Hepatocyte (in vitro differentiated cells): ENCODE data around the gene TMEM117. TPM values are rescaled to one million over a fixed set of nuclear protein-coding genes. Genes with fewer than 3 reads are reported as not detected.
"Not testable (repeated sequence)": the region's sequence is repeated elsewhere in the genome, so short reads cannot be mapped to it uniquely, and the experiment has no call there.

Experiments used
- DNase-seq: peaks from one replicate; pipeline ENCODE4 v3.0.0-alpha.2; 2016; ENCODE audit warnings: low spot score
- H2AFZ ChIP-seq: fragments of 200-600 bp; sonication (generic); 2 replicates; pipeline ENCODE4 v1.6.0; 2016; ENCODE audit warnings: antibody characterized with exemption, mild to moderate bottlenecking
- H3K27ac ChIP-seq: fragments of 200-600 bp; sonication (generic); 2 replicates; pipeline ENCODE4 v1.5.1; 2016; ENCODE audit warnings: mild to moderate bottlenecking
- H3K27me3 ChIP-seq: fragments of 200-600 bp; sonication (generic); 2 replicates; pipeline ENCODE4 v1.6.1; 2016
- H3K36me3 ChIP-seq: fragments of 200-600 bp; sonication (generic); replicated peaks from 2 replicates; pipeline ENCODE4 v1.5.1; 2016; ENCODE audit warnings: low read depth; ENCODE audit not compliant: insufficient read depth
- H3K4me1 ChIP-seq: fragments of 200-600 bp; sonication (generic); 2 replicates; pipeline ENCODE4 v1.5.1; 2016; ENCODE audit warnings: mild to moderate bottlenecking, moderate library complexity; ENCODE audit not compliant: insufficient read depth
- H3K4me2 ChIP-seq: fragments of 200-600 bp; sonication (generic); 2 replicates; pipeline ENCODE4 v1.6.0; 2016
- H3K4me3 ChIP-seq: fragments of 200-600 bp; sonication (generic); 2 replicates; pipeline ENCODE4 v1.5.1; 2016; ENCODE audit warnings: mild to moderate bottlenecking
- H3K79me2 ChIP-seq: fragments of 200-600 bp; sonication (generic); 2 replicates; pipeline ENCODE4 v1.6.0; 2017; ENCODE audit warnings: mild to moderate bottlenecking
- H3K9me2 ChIP-seq: fragments of 200-600 bp; sonication (generic); replicated peaks from 2 replicates; pipeline ENCODE4 v1.6.0; 2017; ENCODE audit warnings: mild to moderate bottlenecking; ENCODE audit not compliant: insufficient read depth
- H3K9me3 ChIP-seq: fragments of 200-600 bp; sonication (generic); 2 replicates; pipeline ENCODE4 v1.5.1; 2016; ENCODE audit warnings: low read depth, mild to moderate bottlenecking
- H4K20me1 ChIP-seq: fragments of 200-600 bp; sonication (generic); 2 replicates; pipeline ENCODE4 v1.6.0; 2016; ENCODE audit warnings: mild to moderate bottlenecking; ENCODE audit not compliant: insufficient read depth, poor library complexity, severe bottlenecking
- CTCF ChIP-seq: fragments of 200-600 bp; sonication (generic); IDR thresholded peaks from 2 replicates; pipeline ENCODE4 v1.5.1; 2016; ENCODE audit warnings: antibody characterized with exemption, mild to moderate bottlenecking; ENCODE audit not compliant: poor library complexity
- EZH2 ChIP-seq: fragments of 200-600 bp; sonication (generic); IDR thresholded peaks from 2 replicates; pipeline ENCODE4 v1.6.1; 2016; ENCODE audit warnings: antibody characterized with exemption, mild to moderate bottlenecking, borderline replicate concordance
- EZH2phosphoT487 ChIP-seq: fragments of 200-600 bp; sonication (generic); IDR thresholded peaks from one replicate; pipeline ENCODE4 v1.6.1; 2018; ENCODE audit warnings: antibody characterized with exemption, mild to moderate bottlenecking, low read depth, moderate library complexity; ENCODE audit not compliant: unreplicated experiment, severe bottlenecking
- whole genome bisulfite sequencing: methylation state at CpG from one replicate; pipeline ENCODE4 v1.1.6; 2016; ENCODE audit warnings: low lambda C conversion rate; ENCODE audit errors: missing lambda C conversion rate; 5-methylcytosine and 5-hydroxymethylcytosine counted together
- polyA plus RNA-seq: library from polyadenylated mRNA; unstranded; fragments of >200 nt; fragmentation: Nextera tagmentation; extraction: Ambion mirVana; gene quantifications from 2 replicates; pipeline ENCODE4 v1.2.1, GENCODE V29; 2016
- total RNA-seq: library from RNA; depleted of rRNA; stranded (reverse); fragments of >200 nt; gene quantifications from 2 replicates; pipeline ENCODE4 v1.2.3, GENCODE V29; 2014

The TMEM117 gene
- total and polyA plus RNA-seq, 2 experiments from 2014 or later: 12.4 to 47.1 TPM

- TF ChIP-seq EZH2phosphoT487 (no peak), CTCF (no peak), EZH2 (no peak)
- Histone ChIP-seq H4K20me1 (no peaks in the 10 kb centered on the region), H3K36me3 (no peaks in the 10 kb centered on the region), H3K79me2 (no peaks in the 10 kb centered on the region), H3K4me3 (no peak overlapping the region), H3K27me3 (no peaks in the 10 kb centered on the region), H2AFZ (no peak overlapping the region), H3K4me2 (no peak overlapping the region), H3K27ac (no peak overlapping the region), H3K4me1 (no peaks in the 10 kb centered on the region), H3K9me2 (no peaks in the 10 kb centered on the region), H3K9me3 (peaks cover 10% of the 10 kb centered on the region)
- 95% methylated on average over 2 of the region's 2 CpGs for WGBS
- no peak for DNase-seq
Measured at GRCh38 chr12:44026046-44026445, 190.2 kb downstream of the TMEM117 start.

- not testable (repeated sequence) for DNase-seq, H3K9me2 ChIP-seq, H3K36me3 ChIP-seq, H4K20me1 ChIP-seq, H3K79me2 ChIP-seq, H3K4me3 ChIP-seq, H3K4me2 ChIP-seq, H2AFZ ChIP-seq, H3K27me3 ChIP-seq, H3K4me1 ChIP-seq, H3K27ac ChIP-seq
- WGBS: 99% methylated on average over 2 of the region's 2 CpGs
- peaks cover 17% of the 10 kb centered on the region for H3K9me3 ChIP-seq
Measured at GRCh38 chr12:44026926-44027325, 191.0 kb downstream of the TMEM117 start.

DNA sequence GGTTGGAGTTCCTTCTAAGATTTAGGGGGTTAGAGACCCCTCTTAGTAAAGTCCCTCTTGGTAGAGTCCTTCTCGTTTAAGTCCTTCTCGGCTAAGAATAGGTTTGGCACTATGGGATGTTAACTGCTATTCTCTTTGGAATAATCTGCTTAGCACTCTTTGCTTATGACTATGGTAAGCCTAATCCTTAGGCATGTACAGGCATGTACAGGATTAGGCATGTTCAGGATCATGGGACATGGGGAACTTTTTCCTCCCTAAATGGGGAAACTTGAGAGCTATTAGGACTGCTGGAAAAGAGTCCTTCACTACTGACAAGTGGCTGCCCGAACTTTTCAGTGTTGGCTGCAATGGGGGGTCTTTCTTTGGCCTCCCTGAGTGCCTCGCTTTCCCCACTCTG is 193.3 kb downstream of the TMEM117 start:
- H3K79me2 ChIP-seq: no peaks in the 10 kb centered on the region
- TF ChIP-seq EZH2 (no peak), CTCF (no peak), EZH2phosphoT487 (no peak)
- H3K9me2 ChIP-seq: no peaks in the 10 kb centered on the region
- H3K27me3 ChIP-seq: no peaks in the 10 kb centered on the region
- peaks cover 21% of the 10 kb centered on the region for H3K9me3 ChIP-seq
- H3K36me3 ChIP-seq: no peaks in the 10 kb centered on the region
- 90% methylated on average over 4 of the region's 4 CpGs for WGBS
- H3K4me1 ChIP-seq: no peaks in the 10 kb centered on the region
- H3K27ac ChIP-seq: no peak overlapping the region
- no peak overlapping the region for H3K4me3 ChIP-seq
- DNase-seq: no peak
- no peaks in the 10 kb centered on the region for H4K20me1 ChIP-seq
- H3K4me2 ChIP-seq: no peak overlapping the region
- no peak overlapping the region for H2AFZ ChIP-seq

GRCh38 chr12:44031472-44032185 is 195.7 kb downstream of the TMEM117 start:
- peaks cover 21% of the 10 kb centered on the region for H3K9me3 ChIP-seq
- H4K20me1 ChIP-seq: no peaks in the 10 kb centered on the region
- H3K4me1 ChIP-seq: no peaks in the 10 kb centered on the region
- 43% methylated on average over 1 of the region's 1 CpG for WGBS
- no peaks in the 10 kb centered on the region for H3K27me3 ChIP-seq
- no peak for DNase-seq
- no peaks in the 10 kb centered on the region for H3K36me3 ChIP-seq
- H3K9me2 ChIP-seq: no peaks in the 10 kb centered on the region
- H3K4me2 ChIP-seq: no peak overlapping the region
- no peak overlapping the region for H3K27ac ChIP-seq
- TF ChIP-seq CTCF (no peak), EZH2phosphoT487 (no peak), EZH2 (no peak)
- no peak overlapping the region for H2AFZ ChIP-seq
- H3K4me3 ChIP-seq: no peak overlapping the region
- H3K79me2 ChIP-seq: no peaks in the 10 kb centered on the region
